ENCODE data around the gene TEX36.
"Not testable (repeated sequence)": the region's sequence is repeated elsewhere in the genome, so short reads cannot be mapped to it uniquely, and the experiment has no call there.

Gene TEX36, protein sequence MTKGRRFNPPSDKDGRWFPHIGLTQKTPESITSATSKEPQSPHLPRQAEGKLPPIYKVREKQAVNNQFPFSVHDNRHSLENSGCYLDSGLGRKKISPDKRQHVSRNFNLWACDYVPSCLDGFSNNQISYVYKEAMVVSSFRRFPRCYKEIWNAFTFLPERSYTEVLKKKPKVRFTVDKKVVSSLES

DNA sequence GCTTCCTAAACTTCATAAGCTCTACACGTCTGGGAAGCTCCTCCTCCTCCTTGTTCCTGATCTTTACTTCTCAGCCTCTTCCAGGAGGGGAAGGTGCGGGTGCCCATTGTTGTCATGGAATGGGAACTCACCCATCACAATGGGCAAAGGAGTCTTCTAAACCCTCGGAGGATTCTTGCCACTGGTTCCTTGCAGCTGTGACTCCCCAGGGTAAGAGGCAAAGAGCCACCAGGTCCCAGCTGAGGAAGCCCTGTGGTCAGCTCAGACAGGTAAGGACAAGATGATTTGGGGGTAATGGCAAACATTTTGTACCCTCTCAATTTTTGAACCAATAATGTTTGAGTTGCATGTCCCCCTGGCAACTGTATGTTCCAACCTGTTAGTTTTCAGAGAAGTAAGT lies at the start of gene TEX36:
Gene TEX36, minus strand, starts transcription at position 101 of the 400 bp plus-strand sequence. CDS start 174 bp downstream, outside the sequence.
- no peak for DNase-seq (ENCODE audit: low read depth)

GRCh38 chr10:125727436-125727835 lies 44.5 kb upstream of the TEX36 start:
- no peak for DNase-seq (ENCODE audit: low read depth)

DNA sequence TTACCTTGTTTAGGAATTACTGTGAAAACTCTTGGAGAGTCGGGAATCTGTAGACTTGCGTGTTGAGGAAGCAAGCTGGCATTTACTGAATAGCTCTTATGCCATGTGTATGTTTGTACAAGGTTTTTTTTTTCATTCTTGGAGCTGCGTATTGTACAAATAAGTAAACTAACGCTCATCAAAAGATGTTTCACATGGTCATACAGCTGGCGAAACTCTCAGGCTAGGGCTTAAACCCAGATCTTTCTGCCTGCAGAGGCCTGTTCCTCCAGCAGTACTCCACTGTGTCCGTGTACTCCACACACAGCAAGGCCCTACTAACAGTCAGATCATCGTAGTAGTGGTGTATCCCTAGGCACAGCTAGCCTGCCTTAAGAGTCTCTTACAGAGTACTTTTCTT lies 44.0 kb upstream of the TEX36 start:
- no peak for DNase-seq (ENCODE audit: low read depth)

GRCh38 chr10:125722811-125723210 lies 39.8 kb upstream of the TEX36 start:
- DNase-seq (ENCODE audit: low read depth), result no peak

DNA sequence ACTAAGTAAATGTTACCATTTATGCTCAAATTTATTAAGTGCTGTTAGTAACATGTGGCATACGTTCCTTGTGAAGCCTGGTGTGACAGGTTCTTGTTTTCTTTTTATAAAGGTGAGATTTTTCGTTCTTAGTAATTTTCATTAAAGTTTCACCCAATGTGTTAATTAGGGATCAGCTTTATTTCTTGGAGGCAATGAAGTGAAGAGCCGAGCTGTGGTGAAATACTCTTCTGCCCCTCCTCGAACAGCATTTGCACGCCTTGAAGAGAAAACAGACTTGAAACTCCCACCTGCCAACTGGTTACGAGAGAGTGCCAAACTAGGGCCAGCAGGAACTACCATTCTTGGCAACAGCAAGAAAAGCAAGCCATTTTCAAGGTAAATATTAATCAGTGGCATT lies 38.1 kb upstream of the TEX36 start:
- DNase-seq (ENCODE audit: low read depth), result no peak

- DNase-seq (ENCODE audit: low read depth), result no peak
Observed at GRCh38 chr10:125720002-125720382, 37.0 kb upstream of the TEX36 start.

DNA sequence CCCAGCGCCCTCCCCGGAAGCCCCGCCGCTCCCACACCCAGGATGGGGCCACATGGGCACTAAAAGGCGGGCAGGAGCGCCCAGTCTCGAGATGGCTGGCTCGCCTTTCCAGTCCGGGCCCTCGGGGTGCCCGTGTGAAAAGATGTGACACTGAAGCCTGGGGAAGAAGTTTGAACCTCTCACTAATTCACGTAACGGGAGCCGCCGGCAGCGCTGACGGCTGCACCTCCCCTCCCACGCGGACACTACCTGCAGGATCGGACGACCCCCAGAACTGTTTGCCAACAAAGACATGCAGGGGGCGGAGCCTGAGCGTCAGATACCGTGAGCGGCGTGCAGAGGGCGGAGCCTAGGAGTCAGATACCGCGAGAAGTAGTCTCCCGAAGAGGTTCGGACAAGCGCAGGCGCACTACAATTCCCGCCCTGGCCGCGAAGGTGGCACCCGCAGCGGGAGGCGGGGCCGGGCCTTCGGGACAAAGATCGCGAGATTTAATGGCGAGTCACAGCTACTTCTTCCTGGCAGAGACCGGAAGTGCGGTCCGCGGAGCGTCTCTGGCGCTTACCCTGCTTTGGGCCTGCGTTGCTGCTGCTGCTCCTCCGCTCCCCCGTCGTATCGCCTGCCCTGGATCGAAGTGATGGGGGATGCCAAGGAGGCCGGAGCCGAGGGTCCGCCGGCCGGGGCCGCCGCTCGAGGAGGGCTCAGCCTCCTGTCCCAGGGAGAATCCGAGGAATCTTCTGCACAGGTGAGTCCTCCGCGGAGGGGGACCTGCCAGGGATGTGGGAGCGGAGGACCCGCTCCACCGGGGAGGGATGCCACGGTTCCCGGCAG lies 36.4 kb upstream of the TEX36 start, which contains the start of gene EDRF1:
Gene EDRF1, plus strand, starts transcription at position 537 of the 829 bp plus-strand sequence. Its CDS starts 99 bp downstream, at position 636.
- DNase-seq (ENCODE audit: low read depth), result peak; percentile 96

DNA sequence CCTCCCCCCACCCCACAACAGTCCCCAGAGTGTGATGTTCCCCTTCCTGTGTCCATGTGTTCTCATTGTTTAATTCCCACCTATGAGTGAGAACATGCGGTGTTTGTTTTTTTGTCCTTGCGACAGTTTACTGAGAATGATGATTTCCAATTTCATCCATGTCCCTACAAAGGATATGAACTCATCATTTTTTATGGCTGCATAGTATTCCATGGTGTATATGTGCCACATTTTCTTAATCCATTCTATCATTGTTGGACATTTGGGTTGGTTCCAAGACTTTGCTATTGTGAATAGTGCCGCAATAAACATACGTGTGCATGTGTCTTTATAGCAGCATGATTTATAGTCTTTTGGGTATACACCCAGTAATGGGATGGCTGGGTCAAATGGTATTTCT lies 31.8 kb upstream of the TEX36 start:
- not testable (repeated sequence) for DNase-seq (ENCODE audit: low read depth)

DNA sequence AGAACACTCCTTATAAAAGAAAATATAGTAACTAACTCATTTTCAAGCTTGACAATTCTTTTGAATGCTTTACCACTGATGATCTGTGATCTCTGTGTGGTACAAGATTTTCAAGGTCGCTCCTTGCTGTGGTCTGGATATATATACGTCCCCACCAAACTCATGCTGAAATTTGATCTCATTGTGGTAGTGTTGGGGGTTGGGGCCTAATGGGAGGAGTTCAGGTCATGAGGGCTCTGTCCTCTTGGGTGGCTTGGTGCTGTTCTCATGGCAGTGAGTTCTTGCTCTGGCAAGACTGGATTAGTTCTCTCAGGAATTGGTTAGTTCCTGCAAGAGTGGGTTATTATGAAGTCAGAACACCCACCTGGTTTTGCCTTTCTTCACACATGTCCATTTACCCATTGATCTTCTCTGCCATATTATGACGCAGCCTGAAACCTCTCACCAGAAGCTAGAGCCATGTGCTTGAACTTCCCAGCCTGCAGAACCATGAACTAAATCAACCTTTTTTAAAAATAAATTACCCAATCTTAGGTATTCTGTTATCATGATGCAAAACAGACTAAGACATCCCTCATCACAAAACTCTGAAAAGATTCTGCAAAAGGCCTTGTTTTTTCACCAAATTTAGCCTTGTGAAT lies 28.3 kb upstream of the TEX36 start:
- DNase-seq (ENCODE audit: low read depth), result peak; percentile 7

GRCh38 chr10:125709553-125710474 lies 26.9 kb upstream of the TEX36 start:
- peak; percentile 54 for DNase-seq (ENCODE audit: low read depth)

DNA sequence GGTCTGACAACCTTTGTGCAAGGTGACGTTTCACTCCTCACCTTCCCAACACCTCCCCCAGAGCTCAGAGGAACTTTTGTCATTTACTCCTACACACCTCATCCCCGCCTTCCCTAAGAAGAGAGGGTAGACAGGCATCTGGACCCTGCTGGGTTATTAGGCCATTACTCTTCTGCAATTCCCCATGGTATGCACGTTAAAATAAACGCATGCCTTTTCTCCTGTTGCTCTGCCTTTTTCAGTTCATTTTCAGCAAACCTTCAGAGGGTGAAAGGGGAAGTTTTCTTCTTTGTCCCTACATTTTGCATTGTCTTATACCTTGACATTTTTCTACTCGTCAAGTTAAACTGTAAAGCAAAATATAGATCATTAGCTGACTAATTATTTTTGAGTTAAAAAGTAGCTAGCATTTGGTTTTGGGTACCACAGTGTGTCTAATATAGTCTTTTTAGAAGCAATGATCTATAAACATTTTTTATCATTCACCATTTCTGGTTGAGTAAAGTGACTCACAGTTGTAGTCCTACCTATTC lies 26.1 kb upstream of the TEX36 start:
- DNase-seq (ENCODE audit: low read depth), result no peak

- no peak for DNase-seq (ENCODE audit: low read depth)
Observed at GRCh38 chr10:125707541-125708468, 24.8 kb upstream of the TEX36 start.

- DNase-seq (ENCODE audit: low read depth), result peak; percentile 34
Observed at GRCh38 chr10:125700355-125700911, 17.5 kb upstream of the TEX36 start.

GRCh38 chr10:125699562-125700143 lies 16.7 kb upstream of the TEX36 start:
- no peak for DNase-seq (ENCODE audit: low read depth)

DNA sequence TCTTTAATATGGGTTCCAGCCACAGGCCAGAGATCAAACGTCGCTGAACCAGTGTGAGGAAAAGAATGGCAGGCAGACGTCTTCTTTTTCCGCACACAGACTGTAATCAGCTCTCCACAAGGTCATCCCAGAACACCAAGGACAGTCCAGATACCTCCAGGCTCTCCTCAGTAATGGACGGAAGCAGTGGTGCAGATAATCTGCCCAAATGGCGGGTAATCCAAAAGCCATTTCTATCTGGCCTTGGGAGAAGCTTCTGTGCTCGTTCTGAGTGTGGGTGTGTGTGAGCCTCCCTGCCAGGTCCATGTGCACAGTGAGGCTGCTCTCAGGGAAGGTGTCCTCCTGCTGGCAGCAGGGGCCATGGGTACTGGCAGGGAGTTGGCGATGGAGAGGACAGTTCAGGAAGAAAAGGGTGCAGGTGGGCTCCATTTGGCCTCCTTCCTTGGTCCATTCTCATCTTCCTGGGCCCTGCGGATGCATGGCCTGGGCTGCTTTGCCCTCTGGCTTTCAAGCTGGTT lies 15.6 kb upstream of the TEX36 start:
- DNase-seq (ENCODE audit: low read depth), result no peak

GRCh38 chr10:125696884-125697283 lies 13.9 kb upstream of the TEX36 start:
- DNase-seq (ENCODE audit: low read depth), result not testable (repeated sequence)

DNA sequence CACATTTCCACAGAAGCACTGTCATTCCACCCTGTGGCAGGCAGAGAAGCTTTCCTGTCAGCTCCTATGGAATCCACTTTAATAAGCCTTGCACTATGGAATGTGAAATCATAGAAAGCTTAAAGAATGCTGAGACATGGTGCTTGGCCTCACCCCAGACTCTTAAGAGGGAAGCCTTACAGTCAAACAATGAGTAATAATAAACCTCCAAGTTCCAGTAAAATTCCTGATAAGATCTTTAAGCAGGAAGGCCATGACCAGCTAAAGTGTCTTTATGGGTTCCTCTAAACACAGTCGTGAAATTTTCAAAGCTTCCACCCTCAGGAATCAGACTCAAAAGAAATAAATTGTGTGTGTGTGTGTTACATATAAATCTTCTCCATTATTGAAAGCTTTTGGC lies 11.9 kb upstream of the TEX36 start:
- DNase-seq (ENCODE audit: low read depth), result peak; percentile 75

DNA sequence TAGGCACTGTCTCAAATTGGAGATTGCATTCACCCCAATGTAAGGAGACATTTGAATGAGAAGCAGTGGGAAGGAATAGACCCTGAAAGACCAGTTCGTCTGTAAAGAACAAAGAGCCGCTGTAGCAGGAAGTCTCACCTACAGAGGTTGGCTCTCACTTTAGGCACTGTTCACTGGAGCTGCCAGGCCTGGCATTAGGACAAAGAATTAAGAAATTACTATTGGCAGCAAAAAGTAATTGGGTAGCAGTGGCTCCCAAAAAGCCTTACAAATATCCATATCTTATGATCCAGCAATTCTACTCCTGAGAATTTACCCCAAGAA lies 10.5 kb upstream of the TEX36 start:
- no peak for DNase-seq (ENCODE audit: low read depth)

- DNase-seq (ENCODE audit: low read depth), result no peak
Observed at GRCh38 chr10:125692601-125693523, 9.9 kb upstream of the TEX36 start.

All from amniotic epithelial cell (primary cell).